HG03097 (cell line): ENCODE measurements around the gene RBCK1.
"Not testable (repeated sequence)": the region's sequence is repeated elsewhere in the genome, so short reads cannot be mapped to it uniquely, and the experiment has no call there.

ENCODE experiments used
- ATAC-seq: cut with Tn5 transposase; IDR thresholded peaks from one replicate; pipeline ENCODE4 v1.9.1; 2021; ENCODE audit not compliant: unreplicated experiment, low FRiP score

Gene RBCK1

DNA sequence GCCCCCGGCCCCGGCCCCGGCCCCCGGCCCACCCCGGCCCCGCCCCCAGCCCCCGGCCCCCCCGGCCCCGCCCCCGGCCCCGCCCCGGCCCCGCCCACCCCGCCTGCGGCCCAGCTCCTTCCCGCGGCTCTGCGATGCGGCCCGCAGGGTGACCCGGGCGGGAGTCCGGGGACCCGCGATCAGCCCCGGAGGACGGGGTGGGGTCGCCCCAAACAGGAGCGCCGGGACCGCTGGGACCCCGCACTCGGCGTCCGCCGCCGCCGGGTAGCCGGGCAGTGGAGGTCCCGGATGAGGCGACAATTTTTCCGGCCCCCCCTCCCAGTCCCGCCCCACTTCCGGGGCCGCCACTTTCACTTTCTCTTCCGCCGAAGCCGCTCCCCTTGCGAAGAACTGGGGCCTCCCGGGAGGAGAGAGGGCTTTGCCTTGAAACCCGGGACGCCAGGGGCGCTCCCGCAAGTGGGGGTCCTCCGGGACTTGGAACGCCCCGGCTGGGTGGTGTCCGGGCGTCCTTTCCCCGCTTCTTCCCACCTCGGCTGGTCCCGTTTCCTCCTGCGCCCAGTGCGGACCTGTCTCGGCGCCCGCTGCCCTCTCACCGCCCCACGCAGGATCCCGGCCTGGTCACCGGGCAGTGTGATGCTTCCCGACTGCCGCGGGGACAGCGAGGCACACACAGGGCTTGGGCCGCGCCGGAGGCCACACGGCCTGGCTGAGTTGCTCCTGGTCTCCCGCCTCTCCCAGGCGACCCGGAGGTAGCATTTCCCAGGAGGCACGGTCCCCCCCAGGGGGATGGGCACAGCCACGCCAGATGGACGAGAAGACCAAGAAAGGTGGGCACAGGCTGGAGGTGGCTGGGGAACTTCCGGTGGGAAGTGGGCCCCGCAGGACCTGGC, at the start of gene RBCK1:
Gene RBCK1 (plus strand): TSS at position 347 of the 890 bp plus-strand sequence. CDS start 459 bp downstream, at position 806.
- ATAC-seq, result peak; percentile 60

DNA sequence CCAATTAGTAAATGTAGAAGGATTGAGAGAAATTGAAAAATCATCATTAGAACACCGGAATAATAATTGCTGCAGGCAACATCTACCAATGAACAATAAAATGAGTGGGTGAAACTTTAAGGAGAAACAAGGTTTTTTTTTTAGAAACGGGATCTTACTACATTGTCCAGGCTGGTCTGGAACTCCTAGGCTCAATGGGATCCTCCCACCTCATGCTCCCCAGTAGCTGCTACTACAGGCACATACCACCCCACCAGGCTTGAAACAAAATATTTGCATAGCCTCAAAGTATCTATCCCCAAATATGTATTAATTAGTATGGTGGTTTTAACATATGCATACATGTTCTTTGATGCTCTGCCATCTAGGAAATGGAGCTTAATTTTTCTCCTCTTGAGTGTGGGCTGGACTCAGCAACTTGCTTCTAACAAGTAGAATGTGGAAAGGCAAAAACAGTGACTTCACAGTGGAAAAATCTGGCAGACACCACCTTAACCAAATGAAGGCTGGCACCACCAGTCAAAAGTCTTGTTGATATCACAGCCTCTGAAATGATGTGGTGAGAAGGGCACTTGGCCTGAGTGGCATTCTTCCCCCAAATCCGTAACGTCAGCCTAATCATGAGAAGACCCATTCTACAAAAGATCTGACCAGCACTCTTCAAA, 49.1 kb upstream of the RBCK1 start:
- no peak for ATAC-seq

DNA sequence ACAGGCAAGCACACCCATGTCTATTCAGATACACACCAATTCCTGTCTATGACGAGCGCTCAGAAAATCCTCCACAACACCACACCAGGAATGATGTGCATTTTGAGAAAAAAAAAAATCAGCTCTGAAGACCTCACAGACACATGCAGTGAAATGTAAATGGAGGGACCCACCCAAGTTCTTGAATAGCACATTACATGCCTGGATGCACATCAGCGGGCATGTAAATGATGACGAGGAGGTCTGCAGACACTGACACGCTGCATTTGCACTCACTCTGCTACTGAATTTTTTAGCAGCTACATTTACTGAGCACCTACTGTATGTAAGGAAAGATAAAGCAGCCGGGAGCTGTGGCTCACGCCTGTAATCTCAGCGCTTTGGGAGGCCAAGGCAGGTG, 46.5 kb upstream of the RBCK1 start:
- ATAC-seq, result no peak

DNA sequence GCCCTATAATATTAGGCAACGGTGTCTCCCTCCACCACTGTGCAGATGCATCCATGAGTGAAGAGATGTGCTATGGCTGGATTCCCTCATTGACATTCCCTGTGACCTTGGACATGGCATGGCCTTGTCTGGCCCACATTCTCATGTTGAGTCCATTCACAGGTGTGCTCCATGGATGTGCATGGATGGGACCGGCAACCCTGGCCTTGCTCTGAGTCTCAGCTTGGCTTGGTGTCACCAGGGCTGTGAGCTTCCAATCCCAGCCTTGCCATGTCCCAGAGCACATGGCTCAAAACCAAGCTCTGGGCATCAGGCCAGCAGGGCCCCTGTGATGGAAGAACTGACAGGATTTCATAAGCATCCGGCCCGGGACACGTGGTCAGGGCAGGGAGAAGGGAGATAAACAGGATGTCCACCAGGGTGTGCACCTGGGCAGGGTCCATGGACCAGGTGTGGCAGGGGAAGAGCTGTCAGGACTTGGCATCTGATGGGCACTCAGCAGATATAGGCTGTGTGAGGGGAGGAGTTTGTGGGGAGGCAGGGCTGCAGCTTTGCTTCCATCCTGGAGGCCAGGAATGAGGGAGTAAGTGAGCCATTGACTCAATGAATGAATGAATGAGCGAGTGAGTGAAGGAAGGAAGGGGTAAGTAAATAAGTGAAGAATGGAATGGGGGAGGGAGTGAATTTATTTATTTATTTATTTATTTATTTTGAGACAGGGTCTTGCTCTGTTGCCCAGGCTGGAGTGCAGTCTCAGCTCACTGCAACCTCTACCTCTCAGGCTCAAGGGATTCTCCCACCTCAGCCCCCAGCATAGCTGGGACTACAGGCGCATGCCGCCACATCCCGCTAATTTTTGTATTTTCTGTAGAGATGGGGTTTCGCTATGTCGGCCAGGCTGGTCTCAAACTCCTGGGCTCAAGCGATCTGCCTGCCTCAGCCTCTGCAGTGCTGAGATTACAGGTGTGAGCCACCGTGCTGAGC, 45.5 kb upstream of the RBCK1 start:
- no peak for ATAC-seq

DNA sequence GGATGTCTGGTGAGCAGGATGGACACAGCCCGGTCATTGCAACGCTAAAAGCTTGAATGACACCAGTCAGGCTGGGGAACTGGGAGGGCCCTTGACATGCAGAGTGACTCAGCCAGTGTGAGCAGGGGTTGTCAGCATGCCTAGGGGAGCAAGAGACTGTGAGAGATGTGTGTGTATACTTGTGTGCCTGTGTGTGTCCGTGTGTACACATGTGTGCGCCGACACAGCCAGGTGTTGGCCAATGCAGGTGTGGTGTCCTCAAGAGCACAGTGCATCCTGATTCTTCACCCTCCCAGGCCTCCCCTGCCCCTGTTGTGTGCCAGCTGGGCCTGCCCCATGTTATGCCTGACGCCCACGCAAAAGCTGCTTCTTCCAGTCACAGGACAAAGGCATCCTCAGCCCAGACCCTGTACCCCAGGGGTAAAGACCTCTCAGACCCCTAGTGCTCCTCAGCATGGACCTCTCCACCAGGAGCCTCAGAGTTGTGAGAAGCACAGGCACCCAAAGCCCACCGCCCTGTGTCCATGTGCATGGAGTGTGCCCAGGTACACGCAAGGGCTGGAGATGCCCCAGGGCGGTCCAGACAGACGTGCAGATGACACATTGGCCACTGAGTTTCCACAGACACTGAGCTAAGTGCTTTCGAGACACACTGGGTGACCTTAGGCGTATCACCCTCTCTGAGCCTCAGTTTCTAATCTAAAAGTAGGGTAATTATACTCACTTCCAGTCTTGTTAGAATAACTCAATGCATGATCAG, 44.6 kb upstream of the RBCK1 start:
- ATAC-seq, result no peak

DNA sequence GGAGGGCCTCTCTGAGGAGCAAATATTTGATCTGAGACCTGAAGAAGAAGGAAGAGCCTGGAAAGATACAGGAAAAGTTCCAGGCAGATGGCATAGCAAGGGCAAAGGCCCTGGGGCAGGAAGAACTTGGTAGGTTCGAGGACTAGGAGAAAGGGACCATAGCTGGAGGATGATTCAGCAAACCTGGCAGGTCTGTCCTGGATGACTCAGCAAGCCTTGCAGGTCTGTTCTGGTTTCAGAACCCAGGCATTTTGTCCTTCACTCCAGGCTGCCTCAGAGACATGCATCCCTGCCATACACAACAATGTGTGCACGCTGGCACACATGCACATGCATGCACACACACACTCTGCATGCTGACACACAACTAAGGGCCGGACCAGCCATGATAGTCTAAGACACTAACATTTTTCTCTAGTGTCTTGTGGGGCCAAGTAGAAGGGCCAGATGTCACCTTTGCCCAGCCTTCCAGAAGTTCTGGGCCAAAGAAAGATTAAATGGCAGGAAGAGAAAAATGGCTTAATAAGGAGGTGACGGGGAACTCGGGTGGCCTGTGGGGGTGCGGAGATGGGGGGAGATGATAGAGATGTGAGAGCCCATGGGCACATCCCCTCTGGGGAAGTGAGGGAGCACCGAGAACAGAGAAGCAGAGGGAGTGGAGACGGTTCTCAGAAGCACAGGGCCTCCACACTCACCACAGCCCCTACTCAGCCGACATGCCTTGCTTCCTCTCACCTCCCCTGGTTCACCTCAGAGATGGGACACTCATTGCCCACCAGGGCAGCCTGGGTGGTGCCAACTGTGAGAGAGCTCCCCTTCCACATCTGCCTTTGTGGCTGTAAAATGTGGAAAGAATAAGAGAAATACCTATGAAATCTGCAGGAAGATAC, 42.9 kb upstream of the RBCK1 start:
- no peak for ATAC-seq

DNA sequence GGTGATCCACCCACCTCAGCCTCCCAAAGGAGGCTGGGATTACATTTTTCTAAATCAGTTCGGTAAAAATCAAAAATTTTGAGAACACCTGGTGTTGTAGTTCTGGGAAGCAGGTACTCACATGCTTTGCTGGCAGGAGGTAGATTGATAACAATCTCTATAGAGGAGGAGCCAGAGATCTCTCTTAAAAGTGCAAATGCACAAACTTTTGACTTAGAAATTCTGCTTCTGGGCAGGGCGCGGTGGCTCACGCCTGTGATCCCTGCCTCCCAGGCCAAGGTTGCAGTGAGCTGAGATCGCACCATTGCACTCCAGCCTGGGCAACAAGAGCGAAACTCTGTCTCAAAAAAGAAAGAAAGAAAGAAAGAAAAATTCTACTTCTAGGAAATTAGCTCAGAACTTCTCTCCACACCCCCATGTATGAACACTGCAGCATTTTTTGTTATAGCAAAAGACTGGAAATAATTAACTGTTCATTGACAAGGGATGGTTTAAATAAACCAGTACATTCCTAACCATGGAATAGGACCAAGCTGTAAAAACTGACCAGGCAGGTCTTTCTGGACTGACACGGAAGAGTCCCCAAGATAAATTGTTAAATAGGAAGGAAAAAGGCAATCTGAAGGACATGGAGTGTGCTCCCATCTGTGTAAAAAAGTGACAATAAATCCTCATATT, 41.9 kb upstream of the RBCK1 start:
- ATAC-seq, result no peak

DNA sequence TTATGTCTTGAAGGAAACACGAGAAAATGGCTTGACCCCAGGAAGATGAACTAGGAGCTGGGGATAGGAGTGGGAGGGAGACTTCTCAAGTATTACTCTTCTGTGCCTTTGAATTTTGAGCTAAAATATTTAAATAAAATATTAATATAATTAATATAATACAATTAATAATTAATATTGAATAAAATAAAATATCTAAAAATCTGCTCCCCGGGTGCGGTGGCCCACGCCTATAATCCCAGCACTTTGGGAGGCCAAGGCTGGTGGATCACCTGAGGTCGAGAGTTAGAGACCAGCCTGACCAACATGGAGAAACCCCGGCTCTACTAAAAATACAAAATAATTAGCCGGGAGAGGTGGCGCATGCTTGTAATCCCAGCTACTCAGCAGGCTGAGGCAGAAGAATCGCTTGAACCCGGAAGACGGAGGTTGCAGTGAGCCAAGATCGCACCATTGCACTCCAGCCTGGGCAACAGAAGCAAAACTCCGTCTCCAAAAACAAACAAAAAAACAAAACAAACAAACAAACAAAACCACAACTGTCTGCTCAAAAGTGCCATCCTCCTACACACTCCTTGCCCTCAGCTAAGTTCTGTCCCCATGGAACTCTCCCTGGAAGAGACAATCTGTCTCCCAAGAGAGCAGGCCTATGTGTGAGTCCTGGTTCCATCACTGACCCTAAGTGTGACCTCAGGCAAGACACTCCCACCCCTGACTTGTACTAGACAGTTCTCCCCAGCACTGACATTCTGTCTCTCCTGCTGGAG, 41.2 kb upstream of the RBCK1 start:
- no peak for ATAC-seq

DNA sequence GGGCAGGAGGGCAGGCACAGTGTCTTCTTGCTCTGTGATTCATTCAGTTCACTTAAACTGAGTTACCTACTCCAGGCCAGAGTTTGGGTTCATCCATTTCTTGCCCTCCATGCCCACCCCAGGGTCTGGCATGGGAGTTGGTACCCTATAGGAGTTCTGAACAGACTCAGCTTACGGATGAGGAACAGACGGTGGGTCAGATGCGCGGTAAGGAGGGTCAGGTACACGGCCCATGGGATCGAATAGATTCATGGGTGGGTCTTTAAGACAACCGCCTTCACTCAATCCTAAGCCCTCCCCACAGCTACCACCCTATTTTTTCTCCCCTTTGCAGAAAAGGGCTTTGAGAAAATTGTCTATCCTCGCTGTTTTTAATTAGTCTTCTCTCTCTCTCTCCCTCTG, 40.6 kb upstream of the RBCK1 start:
- ATAC-seq, result no peak

DNA sequence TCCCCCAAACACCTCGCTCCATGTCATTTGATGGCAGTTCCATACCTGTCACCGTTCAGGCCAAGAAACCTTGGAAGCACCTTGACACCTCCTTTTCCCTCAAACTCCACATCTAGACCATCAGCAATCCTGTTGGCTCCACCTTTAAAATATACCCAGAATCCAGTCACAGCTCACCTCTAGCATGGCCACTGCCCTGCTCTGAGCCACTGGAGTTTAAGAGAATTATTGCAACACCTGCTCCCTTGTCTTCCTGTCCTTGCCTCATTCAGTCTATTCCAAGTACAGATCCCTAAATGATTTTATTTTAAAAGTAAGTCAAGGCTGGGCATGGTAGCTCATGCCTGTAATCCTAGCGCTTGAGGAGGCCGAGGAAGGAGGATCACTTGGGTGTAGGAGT, 39.2 kb upstream of the RBCK1 start:
- ATAC-seq, result no peak

DNA sequence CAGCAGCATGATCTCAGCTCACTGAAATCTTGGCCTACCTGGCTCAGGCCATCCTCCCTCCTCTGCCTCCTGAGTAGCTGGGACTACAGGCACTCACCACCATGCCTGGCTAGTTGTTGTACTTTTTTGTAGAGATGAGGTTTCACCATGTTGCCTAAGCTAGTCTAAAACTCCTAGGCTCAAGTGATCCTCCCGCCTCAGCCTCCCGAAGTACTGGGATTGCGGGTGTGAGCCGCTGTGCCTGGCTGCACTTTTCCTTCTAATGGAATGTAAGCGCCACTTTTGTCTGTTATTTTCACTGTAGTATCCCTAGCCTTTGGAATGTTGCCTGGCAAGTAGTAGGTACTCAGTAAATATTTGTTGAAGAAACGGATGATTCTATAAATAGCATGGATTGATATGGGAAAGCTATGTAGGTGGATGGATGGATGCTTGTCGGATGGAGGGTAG, 37.9 kb upstream of the RBCK1 start:
- ATAC-seq, result no peak

DNA sequence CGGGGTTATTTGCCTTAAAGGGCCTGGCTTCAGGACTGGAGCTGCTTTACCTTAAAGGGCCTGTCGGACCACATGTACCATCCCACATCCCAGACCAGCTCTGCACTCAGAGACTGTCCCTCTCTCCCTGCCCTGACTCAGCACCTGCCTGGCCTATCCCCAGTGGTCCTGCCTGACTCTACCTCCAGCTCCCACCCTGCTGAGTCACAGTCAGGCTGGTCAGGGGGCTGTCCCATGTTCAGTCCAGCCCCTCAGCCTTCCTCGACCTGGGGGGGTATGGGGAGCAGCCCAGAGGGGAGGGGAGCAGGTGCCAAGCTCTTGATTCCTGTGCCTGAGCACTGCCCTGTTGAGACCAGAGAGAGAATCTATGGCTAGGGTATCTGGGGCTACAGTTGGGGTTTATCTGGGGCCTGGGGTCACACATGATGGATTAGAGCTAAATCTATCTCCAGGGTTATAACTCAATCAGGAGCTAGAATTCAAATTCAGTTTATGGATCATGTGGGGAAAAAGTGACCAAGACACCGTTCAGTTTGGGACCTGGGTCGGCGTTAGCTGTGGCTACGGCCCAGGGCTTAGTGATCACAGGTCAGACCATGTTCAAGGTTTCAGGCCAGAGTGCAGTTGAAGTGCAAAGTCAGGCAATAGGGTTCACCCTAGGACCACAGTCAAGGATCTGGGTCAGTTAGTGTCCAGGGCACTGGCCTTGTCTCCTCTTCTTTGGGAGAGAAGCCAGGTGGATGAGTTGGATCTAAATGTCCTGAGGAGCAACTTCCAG, 36.9 kb upstream of the RBCK1 start:
- no peak for ATAC-seq

DNA sequence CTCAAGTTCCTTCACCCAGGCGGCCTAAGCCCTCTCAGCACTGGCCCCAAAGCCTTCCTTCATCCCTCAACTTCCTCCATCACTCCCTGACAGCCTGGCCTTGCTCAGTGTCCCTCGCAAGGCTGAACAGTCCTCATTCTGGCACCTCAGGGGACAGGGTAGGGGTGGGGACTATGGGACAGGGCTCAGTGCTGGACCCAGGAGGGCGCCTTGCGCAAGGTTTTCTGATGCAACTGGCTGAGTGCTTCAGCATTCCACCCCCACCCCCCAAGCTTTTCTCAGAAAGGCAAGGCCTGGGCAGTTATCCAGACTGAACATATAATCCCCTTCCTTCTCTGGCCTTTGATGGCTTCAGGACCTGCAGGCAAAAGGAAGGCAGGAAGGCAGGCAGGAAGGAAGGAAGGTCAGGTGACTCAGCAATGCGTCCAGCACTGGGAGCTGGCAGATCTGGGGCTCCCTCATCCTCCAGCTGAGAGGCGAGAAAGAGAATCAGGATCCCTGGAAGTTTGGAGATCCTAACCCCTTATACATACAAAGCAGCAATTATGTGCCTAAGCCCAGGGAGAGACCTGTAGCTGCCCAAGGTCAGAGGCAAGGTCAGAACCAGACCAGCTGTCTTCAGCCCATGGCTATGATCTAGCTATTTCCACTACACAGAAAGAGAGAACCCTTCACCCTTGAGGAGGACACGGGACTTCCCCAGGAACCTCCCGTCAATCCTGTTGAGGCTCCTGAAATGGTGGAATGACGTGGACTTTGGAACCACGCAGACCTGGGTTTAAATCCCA, 36.1 kb upstream of the RBCK1 start:
- no peak for ATAC-seq

DNA sequence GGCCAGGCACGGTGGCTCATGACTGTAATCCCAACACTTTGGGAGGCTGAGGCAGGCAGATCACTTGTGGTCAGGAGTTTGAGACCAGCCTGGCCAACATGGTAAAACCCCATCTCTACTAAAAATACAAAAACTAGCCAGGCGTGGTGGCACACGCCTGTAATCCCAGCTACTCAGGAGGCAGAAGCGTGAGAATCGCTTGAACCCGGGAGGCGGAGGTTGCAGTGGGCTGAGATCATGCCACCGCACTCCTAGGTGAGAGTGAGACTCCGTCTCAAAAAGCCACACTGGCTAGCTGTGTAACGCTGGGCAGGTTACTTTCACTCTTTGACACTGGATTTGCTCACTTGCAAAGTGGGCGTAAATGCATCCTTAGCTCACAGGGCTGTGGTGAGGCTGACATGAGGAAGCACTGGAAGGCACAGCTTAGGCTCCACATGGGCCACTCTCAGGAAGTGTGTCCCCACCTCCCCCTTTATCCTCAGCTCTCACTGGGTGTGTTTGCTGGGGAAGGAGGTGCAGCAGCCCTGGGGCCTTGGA, 35.5 kb upstream of the RBCK1 start:
- not testable (repeated sequence) for ATAC-seq

DNA sequence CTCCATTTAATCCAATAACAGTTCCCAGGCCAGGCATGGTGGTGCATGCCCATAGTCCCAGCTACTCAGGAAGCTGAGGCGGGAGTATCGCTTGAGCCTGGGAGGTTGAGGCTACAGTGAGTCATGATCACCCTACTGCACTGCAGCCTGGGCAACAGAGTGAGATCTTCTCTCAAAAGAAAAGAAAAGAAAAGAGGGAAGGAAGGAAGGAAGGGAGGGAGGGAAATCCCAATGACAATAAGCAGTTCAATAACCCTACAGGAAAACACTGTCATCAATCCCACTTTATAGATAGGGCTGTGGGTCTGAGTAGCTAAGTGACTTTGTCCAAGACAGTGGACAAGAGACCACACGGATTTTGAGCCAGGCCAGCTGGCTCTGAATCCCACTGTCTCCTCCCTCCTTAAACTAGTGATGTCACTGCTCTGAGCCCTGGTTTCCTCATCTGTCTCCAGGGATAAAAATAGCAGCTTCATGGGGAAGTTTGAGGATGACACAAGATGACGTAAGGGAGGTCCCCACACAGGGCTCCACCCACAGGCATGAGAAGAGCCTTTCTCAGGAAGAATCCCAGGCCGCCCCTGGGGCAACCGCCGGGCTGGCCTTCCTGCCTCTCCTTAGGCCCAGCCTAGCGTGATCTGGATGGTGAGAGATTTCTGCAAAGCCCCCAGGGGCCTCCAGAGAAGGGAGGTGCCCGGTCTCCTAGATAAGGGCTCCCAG, 34.8 kb upstream of the RBCK1 start:
- ATAC-seq, result no peak
